K562 (cell line): ENCODE measurements around the gene ANKRD27. TPM values are rescaled to one million over a fixed set of nuclear protein-coding genes. Genes with fewer than 3 reads are reported as not detected.

Experiments
- ATAC-seq: fragments of 200-7000 bp; cut with Tn5 transposase; 3 replicates; pipeline ENCODE4 v1.9.1; 2020; ENCODE audit warnings: moderate library complexity
- BruUV-seq: library from RNA; stranded (reverse); fragments of 400-500 nt; replicated peaks from 2 replicates; lab custom pipeline; 2021; lab: Mats Ljungman, UMichigan
- CTCF ChIA-PET: fragments of 300-600 bp; formaldehyde crosslinking; extraction: SDS; loops from one replicate; lab custom pipeline; 2021; ENCODE audit warnings: low intra/inter-chr PET ratio; lab: Yijun Ruan, JAX
- POLR2A ChIA-PET: fragments of 300-600, 350-650 bp; sonication (Branson Sonifier 250); formaldehyde crosslinking; extraction: SDS; loops from one replicate; lab custom pipeline; 2021; ENCODE audit warnings: antibody characterized with exemption, inconsistent platforms; lab: Yijun Ruan, JAX
- DNase-seq, 4 experiments: peaks; one replicate each; pipeline versions ENCODE4 v3.0.0 to v3.0.0-alpha.2; 2011 to 2018; ENCODE audit warnings: low spot score in 3 of 4, mixed read lengths in 3 of 4; ENCODE audit errors: extremely low read depth in 1 of 4
- FAIRE-seq: peaks from 2 replicates; lab custom pipeline; 2011; peaks lifted over from hg19 to GRCh38; lab: Jason Lieb, UNC
- H2AFZ ChIP-seq: 2 replicates; pipeline ENCODE4 v1.6.0; 2011; ENCODE audit warnings: low read depth, low read length, control low read depth, inconsistent platforms
- H3K27ac ChIP-seq: fragments of 200-600 bp; 3 replicates; pipeline ENCODE4 v1.8.0; 2011; ENCODE audit warnings: low read depth, mild to moderate bottlenecking, control low read depth, inconsistent platforms, low read length, moderate library complexity, mixed read lengths; ENCODE audit errors: extremely low read depth
- H3K27me3 ChIP-seq, 2 experiments: fragments of 300-600 bp in 1 of 2; 2 replicates in 1 of 2; 3 replicates in 1 of 2; pipeline versions ENCODE4 v1.6.0 to v1.8.0; 2011; ENCODE audit warnings: inconsistent platforms in 2 of 2, low read length in 2 of 2, mild to moderate bottlenecking in 1 of 2, mixed read lengths in 1 of 2, moderate library complexity in 1 of 2; ENCODE audit not compliant: control insufficient read depth in 2 of 2, insufficient read depth in 2 of 2
- H3K36me3 ChIP-seq: fragments of 300-600 bp; 3 replicates; pipeline ENCODE4 v1.8.0; 2011; ENCODE audit warnings: mild to moderate bottlenecking, low read length, inconsistent platforms; ENCODE audit not compliant: control insufficient read depth, insufficient read depth
- H3K4me1 ChIP-seq, 2 experiments: fragments of 200-600 bp in 1 of 2; replicated peaks in 1 of 2; 2 replicates in 1 of 2; 3 replicates in 1 of 2; pipeline versions ENCODE4 v1.5.1 to v1.8.0; 2011; ENCODE audit warnings: inconsistent platforms in 2 of 2, low read length in 2 of 2, mild to moderate bottlenecking in 1 of 2, mixed read lengths in 1 of 2, moderate library complexity in 1 of 2; ENCODE audit not compliant: control insufficient read depth in 2 of 2, insufficient read depth in 2 of 2
- H3K4me2 ChIP-seq: 2 replicates; pipeline ENCODE4 v1.6.1; 2011; ENCODE audit warnings: low read length, control low read depth, inconsistent platforms, mixed read lengths; ENCODE audit not compliant: insufficient read depth
- H3K4me3 ChIP-seq: fragments of 200-600 bp; sonication (generic), shearing (Covaris generic); 2 replicates; pipeline ENCODE4 v1.5.1; 2016; ENCODE audit warnings: control low read depth, inconsistent platforms
- H3K79me2 ChIP-seq: fragments of 200-600 bp; 3 replicates; pipeline ENCODE4 v1.8.0; 2011; ENCODE audit warnings: low read length, inconsistent platforms; ENCODE audit not compliant: control insufficient read depth, insufficient read depth
- H3K9ac ChIP-seq, 2 experiments: 2 replicates each; pipeline versions ENCODE4 v1.6.0 to v1.6.1; 2011; ENCODE audit warnings: low read depth in 2 of 2, low read length in 2 of 2, control low read depth in 1 of 2, inconsistent platforms in 1 of 2, mild to moderate bottlenecking in 1 of 2, mixed read lengths in 1 of 2; ENCODE audit not compliant: insufficient read depth in 1 of 2
- H3K9me1 ChIP-seq: one replicate; pipeline ENCODE4 v1.6.0; 2011; ENCODE audit warnings: inconsistent platforms, mild to moderate bottlenecking, low read length, moderate library complexity; ENCODE audit not compliant: control insufficient read depth, insufficient read depth
- H3K9me3 ChIP-seq: replicated peaks from 2 replicates; pipeline ENCODE4 v1.5.1; 2011; ENCODE audit warnings: low read depth, low read length, inconsistent platforms; ENCODE audit not compliant: control insufficient read depth, insufficient read depth
- H4K20me1 ChIP-seq: replicated peaks from 2 replicates; pipeline ENCODE4 v1.6.1; 2011; ENCODE audit warnings: low read length, inconsistent platforms, mixed read lengths; ENCODE audit not compliant: control insufficient read depth, insufficient read depth
- BMI1 ChIP-seq: fragments of 150-350 bp; IDR thresholded peaks from 2 replicates; pipeline ENCODE4 v1.6.1; 2014; ENCODE audit warnings: low read length
- C11orf30 ChIP-seq: fragments of 450-650 bp; IDR thresholded peaks from 2 replicates; pipeline ENCODE4 v1.6.1; 2016; ENCODE audit warnings: low read depth, mild to moderate bottlenecking
- CC2D1A ChIP-seq: fragments of 450-650 bp; IDR thresholded peaks from 2 replicates; pipeline ENCODE4 v1.6.1; 2017; ENCODE audit warnings: mild to moderate bottlenecking
- KLF10 ChIP-seq: fragments of 250-450 bp; sonication (Bioruptor Pico); IDR thresholded peaks from 2 replicates; pipeline ENCODE4 v1.6.1; 2021; ENCODE audit warnings: matching md5 sums
- MAFF ChIP-seq: IDR thresholded peaks from 2 replicates; pipeline ENCODE4 v1.6.1; 2012; ENCODE audit warnings: low read length, improper control_type of control experiment
- MCM5 ChIP-seq: fragments of 450-650 bp; IDR thresholded peaks from 2 replicates; pipeline ENCODE4 v1.6.1; 2016; ENCODE audit warnings: low read depth
- NFE2 ChIP-seq: IDR thresholded peaks from 2 replicates; pipeline ENCODE4 v1.6.1; 2014; ENCODE audit warnings: antibody characterized with exemption, low read depth
- PML ChIP-seq: IDR thresholded peaks from 2 replicates; pipeline ENCODE4 v1.6.1; 2012; ENCODE audit warnings: low read length, inconsistent platforms
- RNF2 ChIP-seq: sonication (generic); IDR thresholded peaks from 2 replicates; pipeline ENCODE4 v1.6.1; 2016
- SNIP1 ChIP-seq: fragments of 450-650 bp; IDR thresholded peaks from 2 replicates; pipeline ENCODE4 v1.7.1; 2017; ENCODE audit warnings: low read depth, mild to moderate bottlenecking
- U2AF2 ChIP-seq: fragments of 200-400 bp; formaldehyde crosslinking; optimal IDR thresholded peaks from 2 replicates; pipeline ENCODE3; 2017; ENCODE audit warnings: low read depth, mild to moderate bottlenecking, low read length
- USF2 ChIP-seq: sonication (generic); formaldehyde crosslinking; IDR thresholded peaks from 2 replicates; pipeline ENCODE4 v1.5.0; 2020; ENCODE audit warnings: missing genetic modification reagents
- ZBTB17 ChIP-seq: fragments of 450-650 bp; formaldehyde crosslinking; IDR thresholded peaks from 2 replicates; pipeline ENCODE4 v1.4.0; 2020; ENCODE audit warnings: mild to moderate bottlenecking
- ZNF274 ChIP-seq: IDR thresholded peaks from 2 replicates; pipeline ENCODE4 v1.6.1; 2011; ENCODE audit warnings: low read depth, mild to moderate bottlenecking, low read length, moderate library complexity, borderline replicate concordance
- WGBS: fragments of 100-300 bp; shearing (Covaris generic); methylation state at CpG from one replicate; pipeline ENCODE4 v1.1.6; 2016; ENCODE audit warnings: low coverage, mixed read lengths; ENCODE audit not compliant: insufficient coverage; ENCODE audit errors: missing lambda C conversion rate; 5-methylcytosine and 5-hydroxymethylcytosine counted together
- in situ Hi-C: fragments of 300-500 bp; cut with MboI; formaldehyde crosslinking; loops from 4 replicates; pipeline ENCODE4 v1.15.0; 2018; ENCODE audit warnings: inconsistent platforms, mixed read lengths
- intact Hi-C: fragments of 100-400 bp; cut with micrococcal nuclease; formaldehyde crosslinking; loops from 2 replicates; pipeline ENCODE4 v1.14.2; 2022
- polyA plus RNA-seq, 8 experiments: library from polyadenylated mRNA; depleted of rRNA in 4 of 8; stranded (reverse) in 5 of 8; unstranded in 3 of 8; fragments of >200 nt; fragmentation: Nextera tagmentation in 2 of 8; fragmentation: Illumina TruSeq in 1 of 8; extraction: Ambion mirVana in 2 of 8; extraction: Trizol in 1 of 8; gene quantifications; 2 replicates each; pipeline versions ENCODE4 v1.2.1 to v1.2.3, GENCODE V29; 2011 to 2014; ENCODE audit warnings: inconsistent platforms in 1 of 8, missing spikeins in 1 of 8
- total RNA-seq, 7 experiments: library from RNA; depleted of rRNA in 6 of 7; stranded (reverse); fragments of >200 nt in 6 of 7; fragmentation: Illumina TruSeq in 2 of 7; extraction: Trizol in 2 of 7; gene quantifications; 2 replicates each; pipeline versions ENCODE4 v1.2.1 to v1.2.3, GENCODE V29; 2011 to 2021; ENCODE audit warnings: low replicate concordance in 1 of 7
- TF ChIP-seq, protein P1 (sequence below): fragments of 450-650 bp; formaldehyde crosslinking; IDR thresholded peaks from 2 replicates; pipeline ENCODE4 v1.4.0; 2020; ENCODE audit warnings: mild to moderate bottlenecking, mixed read lengths
- TF ChIP-seq, protein P2 (sequence below): sonication (generic); formaldehyde crosslinking; IDR thresholded peaks from 2 replicates; pipeline ENCODE4 v1.8.1; 2023; ENCODE audit warnings: mild to moderate bottlenecking, missing genetic modification reagents

ANKRD27 gene
- total and polyA plus RNA-seq, 9 of the 15 experiments (the other 6 are each of a cell fraction or from before 2014, with no cell fraction given) = 5.3 to 71.3 (median 54.2) TPM

GRCh38 chr19:32626969-32627368 lies 48.0 kb downstream of the ANKRD27 start:
- ATAC-seq (no peak), FAIRE-seq (no peak), DNase-seq (no peak)
- H3K36me3 ChIP-seq = peaks cover 86% of the 10 kb centered on the region
- H3K4me2 ChIP-seq = no peak overlapping the region
- H2AFZ ChIP-seq = no peak overlapping the region
- H3K9ac ChIP-seq = no peak overlapping the region
- no peaks in the 10 kb centered on the region for H3K27me3 ChIP-seq
- no TSS peak for BruUV-seq
- H3K4me3 ChIP-seq = no peak overlapping the region
- WGBS = 98% methylated on average over 4 of the region's 4 CpGs
- peaks cover 17 to 41% of the 10 kb centered on the region in 2 experiments; a peak in 4 of 5 replicates for H3K4me1 ChIP-seq
- in situ Hi-C loops (no loop called here), intact Hi-C loops (no loop called here)
- CTCF ChIA-PET = no interaction called here
- POLR2A ChIA-PET = no interaction called here
- no peaks in the 10 kb centered on the region for H3K9me3 ChIP-seq
- H3K79me2 ChIP-seq = no peaks in the 10 kb centered on the region
- H3K9me1 ChIP-seq = no peaks in the 10 kb centered on the region
- H4K20me1 ChIP-seq = no peaks in the 10 kb centered on the region
- H3K27ac ChIP-seq = no peak overlapping the region
- TF ChIP-seq MAFF (no peak), NFE2 (0 out of 2 replicates have a peak, but pooled peaks have one; percentile 9), BMI1 (no peak), CC2D1A (no peak), C11orf30 (0 out of 2 replicates have a peak, but pooled peaks have one; percentile 17), ZBTB17 (no peak), USF2 (no peak), MCM5 (no peak), KLF10 (CRISPR knock-in tag) (no peak), PML (no peak), ZNF274 (no peak), SNIP1 (no peak), U2AF2 (no peak), RNF2 (no peak)
- TF ChIP-seq, protein P1, sequence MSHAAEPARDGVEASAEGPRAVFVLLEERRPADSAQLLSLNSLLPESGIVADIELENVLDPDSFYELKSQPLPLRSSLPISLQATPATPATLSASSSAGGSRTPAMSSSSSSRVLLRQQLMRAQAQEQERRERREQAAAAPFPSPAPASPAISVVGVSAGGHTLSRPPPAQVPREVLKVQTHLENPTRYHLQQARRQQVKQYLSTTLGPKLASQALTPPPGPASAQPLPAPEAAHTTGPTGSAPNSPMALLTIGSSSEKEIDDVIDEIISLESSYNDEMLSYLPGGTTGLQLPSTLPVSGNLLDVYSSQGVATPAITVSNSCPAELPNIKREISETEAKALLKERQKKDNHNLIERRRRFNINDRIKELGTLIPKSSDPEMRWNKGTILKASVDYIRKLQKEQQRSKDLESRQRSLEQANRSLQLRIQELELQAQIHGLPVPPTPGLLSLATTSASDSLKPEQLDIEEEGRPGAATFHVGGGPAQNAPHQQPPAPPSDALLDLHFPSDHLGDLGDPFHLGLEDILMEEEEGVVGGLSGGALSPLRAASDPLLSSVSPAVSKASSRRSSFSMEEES (CRISPR knock-in tag) = no peak
- TF ChIP-seq, protein P2, sequence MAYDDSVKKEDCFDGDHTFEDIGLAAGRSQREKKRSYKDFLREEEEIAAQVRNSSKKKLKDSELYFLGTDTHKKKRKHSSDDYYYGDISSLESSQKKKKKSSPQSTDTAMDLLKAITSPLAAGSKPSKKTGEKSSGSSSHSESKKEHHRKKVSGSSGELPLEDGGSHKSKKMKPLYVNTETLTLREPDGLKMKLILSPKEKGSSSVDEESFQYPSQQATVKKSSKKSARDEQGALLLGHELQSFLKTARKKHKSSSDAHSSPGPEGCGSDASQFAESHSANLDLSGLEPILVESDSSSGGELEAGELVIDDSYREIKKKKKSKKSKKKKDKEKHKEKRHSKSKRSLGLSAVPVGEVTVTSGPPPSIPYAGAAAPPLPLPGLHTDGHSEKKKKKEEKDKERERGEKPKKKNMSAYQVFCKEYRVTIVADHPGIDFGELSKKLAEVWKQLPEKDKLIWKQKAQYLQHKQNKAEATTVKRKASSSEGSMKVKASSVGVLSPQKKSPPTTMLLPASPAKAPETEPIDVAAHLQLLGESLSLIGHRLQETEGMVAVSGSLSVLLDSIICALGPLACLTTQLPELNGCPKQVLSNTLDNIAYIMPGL (CRISPR knock-in tag) = no peak
